ENCODE data around the gene IGF2. TPM values are rescaled to one million over a fixed set of nuclear protein-coding genes. Genes with fewer than 3 reads are reported as not detected.
"Not testable (repeated sequence)": the region's sequence is repeated elsewhere in the genome, so short reads cannot be mapped to it uniquely, and the experiment has no call there.

Gene IGF2
- total and polyA plus RNA-seq, 7 donors: 5.9 to 471 (median 60.2) TPM

GRCh38 chr11:2126520-2127085 is 12.6 kb downstream of the IGF2 start:
- DNase-seq (peak in 1 of 2 donors; percentile 6), ATAC-seq (no peak)
- WGBS, 3 donors: 90 to 92% (median 92%) methylated on average over 2 of the region's 2 CpGs
- Histone ChIP-seq H3K4me1 (no peaks in the 10 kb centered on the region), H3K9me3 (no peaks in the 10 kb centered on the region), H3K27me3 (ENCODE audit: insufficient read depth in 3 of 3, low read length in 2 of 3) (peaks cover 0 to 16% (median 4%) of the 10 kb centered on the region in 3 donors), H3K4me3 (no peak overlapping the region), H3K36me3 (ENCODE audit: insufficient read depth in 1 of 2, low read depth in 1 of 2) (no peaks in the 10 kb centered on the region), H3K27ac (no peak overlapping the region)
- intact Hi-C loops (cut with DNase I): no loop called here
- no peak for TF ChIP-seq CTCF (IDR thresholded peaks at IDR 0.05)

GRCh38 chr11:2124736-2125484 is 14.3 kb downstream of the IGF2 start:
- DNase-seq; H3K36me3 ChIP-seq (ENCODE audit: insufficient read depth in 1 of 2, low read depth in 1 of 2); H3K9me3 ChIP-seq; intact Hi-C loops (cut with DNase I); H3K4me3 ChIP-seq; H3K27ac ChIP-seq; H3K4me1 ChIP-seq; ATAC-seq: not testable (repeated sequence)
- WGBS, 3 donors: 89 to 91% (median 90%) methylated on average over 8 of the region's 10 CpGs
- H3K27me3 ChIP-seq (ENCODE audit: insufficient read depth in 3 of 3, low read length in 2 of 3): peaks cover 0 to 24% (median under 1%) of the 10 kb centered on the region in 3 donors

GRCh38 chr11:2123628-2123960 is 15.6 kb downstream of the IGF2 start:
- intact Hi-C loops (cut with DNase I): no loop called here
- Histone ChIP-seq H3K36me3 (ENCODE audit: insufficient read depth in 1 of 2, low read depth in 1 of 2) (no peaks in the 10 kb centered on the region), H3K27ac (no peak overlapping the region), H3K9me3 (no peaks in the 10 kb centered on the region), H3K27me3 (ENCODE audit: insufficient read depth in 3 of 3, low read length in 2 of 3) (peaks cover 0 to 16% (median 0%) of the 10 kb centered on the region in 3 donors), H3K4me3 (no peak overlapping the region), H3K4me1 (no peaks in the 10 kb centered on the region)
- ATAC-seq (no peak), DNase-seq (peak in 1 of 2 donors; percentile 12)
- 76 to 84% (median 84%) methylated on average over 7 of the region's 7 CpGs for WGBS, 3 donors
- TF ChIP-seq CTCF (IDR thresholded peaks at IDR 0.05): no peak

- intact Hi-C loops (cut with DNase I): no loop called here
- 79 to 87% (median 86%) methylated on average over 7 to 13 of the region's 13 CpGs for WGBS, 3 donors
- H3K36me3 ChIP-seq (ENCODE audit: insufficient read depth in 1 of 2, low read depth in 1 of 2): no peaks in the 10 kb centered on the region
- H3K4me1 ChIP-seq: no peaks in the 10 kb centered on the region
- DNase-seq (peak in 1 of 2 donors; percentile 41), ATAC-seq (no peak)
- H3K9me3 ChIP-seq: no peaks in the 10 kb centered on the region
- no peak for TF ChIP-seq CTCF (IDR thresholded peaks at IDR 0.05)
- H3K27me3 ChIP-seq (ENCODE audit: insufficient read depth in 3 of 3, low read length in 2 of 3): peaks cover 0 to 16% (median 2%) of the 10 kb centered on the region in 3 donors
- H3K27ac ChIP-seq: no peak overlapping the region
- H3K4me3 ChIP-seq: no peak overlapping the region
These were observed 16.1 kb downstream of the IGF2 start for GRCh38 chr11:2122907-2123627.
